BJ (cell line): ENCODE data around the gene ZNF740. TPM values are rescaled to one million over a fixed set of nuclear protein-coding genes. Genes with fewer than 3 reads are reported as not detected.

Experiments used
- CTCF ChIA-PET: fragments of 350-600 bp; formaldehyde crosslinking; extraction: SDS; loops from one replicate; lab custom pipeline; 2021; ENCODE audit warnings: antibody characterized with exemption, inconsistent platforms; lab: Yijun Ruan, JAX
- POLR2A ChIA-PET: fragments of 300-600 bp; sonication (Branson Sonifier 250); formaldehyde crosslinking; extraction: SDS; loops from one replicate; lab custom pipeline; 2021; ENCODE audit warnings: antibody characterized with exemption; lab: Charles Lee
- DNase-seq: peaks from one replicate; pipeline ENCODE4 v3.0.0-alpha.2; 2011; ENCODE audit warnings: low read depth
- H3K27me3 ChIP-seq: 2 replicates; pipeline ENCODE4 v1.6.0; 2011; ENCODE audit warnings: low read length; ENCODE audit not compliant: control insufficient read depth, insufficient read depth
- H3K36me3 ChIP-seq: 2 replicates; pipeline ENCODE4 v1.5.1; 2011; ENCODE audit warnings: low read length; ENCODE audit not compliant: control insufficient read depth, insufficient read depth
- H3K4me3 ChIP-seq: 2 replicates; pipeline ENCODE4 v1.5.1; 2011; ENCODE audit warnings: low read depth, mild to moderate bottlenecking, control low read depth, low read length
- CTCF ChIP-seq: IDR thresholded peaks from 2 replicates; pipeline ENCODE4 v1.5.1; 2011; ENCODE audit warnings: low read depth, mild to moderate bottlenecking, control low read depth, inconsistent platforms, low read length, moderate library complexity; ENCODE audit not compliant: insufficient read depth
- polyA plus RNA-seq: library from polyadenylated mRNA; depleted of rRNA; stranded (reverse); fragments of >200 nt; gene quantifications from 2 replicates; pipeline ENCODE4 v1.2.3, GENCODE V29; 2011; rRNA removed
- small RNA-seq: library from RNA; depleted of rRNA; stranded (forward); fragments of <200 nt; gene quantifications from one replicate; pipeline ENCODE3, GENCODE V24; 2012; ENCODE audit warnings: low replicate concordance, low read depth; ENCODE audit not compliant: insufficient read length

ZNF740 gene
- polyA plus RNA-seq, 1 experiment, result 15.7 TPM

GRCh38 chr12:53241623-53242412 is 61.3 kb downstream of the ZNF740 start:
- H3K4me3 ChIP-seq, result no peak overlapping the region
- no peaks in the 10 kb centered on the region for H3K36me3 ChIP-seq
- H3K27me3 ChIP-seq, result peaks cover 18% of the 10 kb centered on the region
- CTCF ChIA-PET, result interaction anchor here (0.6 to 4.7 kb wide), 8 partner anchors 10 to 80 kb away, joined by 3 to 36 read pairs (median 4); partner anchors contain the start of gene AAAS
- no peak for TF ChIP-seq CTCF
- no peak for DNase-seq
- POLR2A ChIA-PET, result no interaction called here

- ChIA-PET CTCF (interaction anchor here (0.6 to 4.7 kb wide), 4 partner anchors 23 to 173 kb away, joined by 3 to 36 read pairs (median 4); no protein-coding TSS in a partner anchor), POLR2A (interaction anchor here (0.6 kb wide), 1 partner anchor 10 kb away, joined by 3 read pairs; no protein-coding TSS in a partner anchor)
- no peak for DNase-seq
- Histone ChIP-seq H3K4me3 (no peak overlapping the region), H3K36me3 (no peaks in the 10 kb centered on the region), H3K27me3 (peaks cover 18% of the 10 kb centered on the region)
- TF ChIP-seq CTCF, result no peak
Measured at GRCh38 chr12:53244337-53244736, 63.8 kb downstream of the ZNF740 start.

Small RNA genes lying within 50 kb of the gene (small RNA-seq; reads per million reads assigned to genes)
- gene HIGD1AP1 (not detected), gene RNU6-333P (not detected)

Other genes with a start within 250 kb of the ZNF740 start
- gene KRT18, start 231.6 kb upstream of the ZNF740 start, polyA plus RNA-seq, result 551 and 763 TPM in 2 replicates
- gene EIF4B, start 174.3 kb upstream of the ZNF740 start, polyA plus RNA-seq, result 296 and 496 TPM in 2 replicates
- 27.2 and 73.9 TPM in 2 replicates for gene TNS2, start 130.7 kb upstream of the ZNF740 start, polyA plus RNA-seq
- gene SPRYD3, start 101.3 kb upstream of the ZNF740 start, polyA plus RNA-seq, result 34.8 and 48.0 TPM in 2 replicates
- 460 and 860 TPM in 2 replicates for gene IGFBP6, start 83.1 kb upstream of the ZNF740 start, polyA plus RNA-seq
- 0.16 and 0.34 TPM in 2 replicates for gene SOAT2, start 77.2 kb upstream of the ZNF740 start, polyA plus RNA-seq
- gene CSAD, start 203 bp downstream of the ZNF740 start, polyA plus RNA-seq, result 27.3 and 30.7 TPM in 2 replicates
- 0.59 and 0.63 TPM in 2 replicates for gene ITGB7, start 26.5 kb downstream of the ZNF740 start, polyA plus RNA-seq
- gene RARG, start 51.5 kb downstream of the ZNF740 start, polyA plus RNA-seq, result 41.7 and 63.9 TPM in 2 replicates
- 3.0 and 7.3 TPM in 2 replicates for gene ESPL1, start 87.6 kb downstream of the ZNF740 start, polyA plus RNA-seq
- gene PFDN5, start 114.8 kb downstream of the ZNF740 start, polyA plus RNA-seq, result 965 and 1,130 TPM in 2 replicates
- 49.7 and 78.3 TPM in 2 replicates for gene MYG1, start 119.0 kb downstream of the ZNF740 start, polyA plus RNA-seq
- 53.3 and 84.3 TPM in 2 replicates for gene AAAS, start 140.9 kb downstream of the ZNF740 start, polyA plus RNA-seq
- not detected in 2 replicates for gene SP7, start 155.6 kb downstream of the ZNF740 start, polyA plus RNA-seq
- gene SP1, start 199.5 kb downstream of the ZNF740 start, polyA plus RNA-seq, result 44.4 and 58.2 TPM in 2 replicates
- not detected in 2 replicates for gene AMHR2, start 243.1 kb downstream of the ZNF740 start, polyA plus RNA-seq